PFSK-1 (cell line): ENCODE measurements around the gene ADAMTS2.

Source experiments
- FOXP2 ChIP-seq: optimal IDR thresholded peaks from 2 replicates; pipeline ENCODE3; 2011; ENCODE audit warnings: borderline replicate concordance, control low read depth, inconsistent platforms; ENCODE audit not compliant: insufficient read depth; ENCODE audit errors: extremely low read length, extremely low read depth
- POLR2AphosphoS5 ChIP-seq: IDR thresholded peaks from 2 replicates; pipeline ENCODE4 v1.6.1; 2012; ENCODE audit warnings: low read depth, mild to moderate bottlenecking, control low read depth, low read length, moderate library complexity
- SIN3A ChIP-seq: IDR thresholded peaks from 2 replicates; pipeline ENCODE4 v1.6.1; 2012; ENCODE audit warnings: mild to moderate bottlenecking, low read length, moderate library complexity, borderline replicate concordance; ENCODE audit not compliant: insufficient read depth
- TAF1 ChIP-seq: IDR thresholded peaks from 2 replicates; pipeline ENCODE4 v1.6.1; 2012; ENCODE audit warnings: low read length, control low read depth, borderline replicate concordance; ENCODE audit not compliant: insufficient read depth
- TF ChIP-seq, protein P1 (sequence below), 2 experiments: IDR thresholded peaks; 2 replicates each; pipeline versions ENCODE4 v1.6.1 to v1.8.0; 2011 to 2012; ENCODE audit warnings: low read depth in 2 of 2, low read length in 2 of 2, control low read depth in 1 of 2, inconsistent platforms in 1 of 2, mild to moderate bottlenecking in 1 of 2, moderate library complexity in 1 of 2; ENCODE audit not compliant: insufficient read depth in 1 of 2

Gene ADAMTS2

DNA sequence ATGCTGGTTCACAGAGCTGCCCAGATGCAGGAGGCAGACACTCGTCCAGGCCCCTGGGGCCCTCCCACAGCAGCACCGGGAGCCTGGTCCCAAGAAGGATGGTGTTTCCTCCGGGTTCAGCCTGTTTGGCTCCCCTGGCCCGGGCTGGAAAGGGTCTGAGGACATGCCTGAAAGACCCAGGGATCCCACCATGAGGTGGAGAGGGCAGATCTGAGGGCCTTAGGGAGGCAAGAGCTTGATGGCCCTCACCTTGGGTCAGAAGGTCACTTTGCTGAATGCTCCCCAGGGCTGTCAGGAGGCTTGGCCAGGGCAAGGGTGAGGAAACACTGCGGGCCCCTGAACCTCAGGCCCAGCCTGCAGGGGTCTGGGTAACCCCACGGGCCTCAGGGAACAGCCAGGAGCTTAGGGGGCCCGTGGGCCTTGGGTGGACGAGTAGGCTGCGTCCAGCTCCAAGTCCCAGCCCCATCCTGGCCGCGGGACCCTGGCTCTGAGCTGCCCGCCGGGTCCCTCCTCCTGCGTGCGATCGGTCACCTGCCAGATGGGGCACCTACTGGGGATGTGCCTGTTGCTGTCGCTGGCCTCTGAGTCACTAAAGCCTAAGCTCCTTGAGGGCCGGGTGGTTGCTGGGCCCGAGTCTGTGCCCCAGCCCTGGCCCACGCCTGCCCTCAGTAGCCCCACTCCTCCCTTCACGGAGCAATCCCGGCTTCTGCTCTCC, 178.9 kb downstream of the ADAMTS2 start:
- TF ChIP-seq, protein P1, sequence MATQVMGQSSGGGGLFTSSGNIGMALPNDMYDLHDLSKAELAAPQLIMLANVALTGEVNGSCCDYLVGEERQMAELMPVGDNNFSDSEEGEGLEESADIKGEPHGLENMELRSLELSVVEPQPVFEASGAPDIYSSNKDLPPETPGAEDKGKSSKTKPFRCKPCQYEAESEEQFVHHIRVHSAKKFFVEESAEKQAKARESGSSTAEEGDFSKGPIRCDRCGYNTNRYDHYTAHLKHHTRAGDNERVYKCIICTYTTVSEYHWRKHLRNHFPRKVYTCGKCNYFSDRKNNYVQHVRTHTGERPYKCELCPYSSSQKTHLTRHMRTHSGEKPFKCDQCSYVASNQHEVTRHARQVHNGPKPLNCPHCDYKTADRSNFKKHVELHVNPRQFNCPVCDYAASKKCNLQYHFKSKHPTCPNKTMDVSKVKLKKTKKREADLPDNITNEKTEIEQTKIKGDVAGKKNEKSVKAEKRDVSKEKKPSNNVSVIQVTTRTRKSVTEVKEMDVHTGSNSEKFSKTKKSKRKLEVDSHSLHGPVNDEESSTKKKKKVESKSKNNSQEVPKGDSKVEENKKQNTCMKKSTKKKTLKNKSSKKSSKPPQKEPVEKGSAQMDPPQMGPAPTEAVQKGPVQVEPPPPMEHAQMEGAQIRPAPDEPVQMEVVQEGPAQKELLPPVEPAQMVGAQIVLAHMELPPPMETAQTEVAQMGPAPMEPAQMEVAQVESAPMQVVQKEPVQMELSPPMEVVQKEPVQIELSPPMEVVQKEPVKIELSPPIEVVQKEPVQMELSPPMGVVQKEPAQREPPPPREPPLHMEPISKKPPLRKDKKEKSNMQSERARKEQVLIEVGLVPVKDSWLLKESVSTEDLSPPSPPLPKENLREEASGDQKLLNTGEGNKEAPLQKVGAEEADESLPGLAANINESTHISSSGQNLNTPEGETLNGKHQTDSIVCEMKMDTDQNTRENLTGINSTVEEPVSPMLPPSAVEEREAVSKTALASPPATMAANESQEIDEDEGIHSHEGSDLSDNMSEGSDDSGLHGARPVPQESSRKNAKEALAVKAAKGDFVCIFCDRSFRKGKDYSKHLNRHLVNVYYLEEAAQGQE (IDR thresholded peaks at IDR 0.05; ENCODE audit: insufficient read depth in 1 of 2, low read depth in 2 of 2, low read length in 2 of 2) = no peak
- no peak for TF ChIP-seq POLR2AphosphoS5
- no peak for TF ChIP-seq TAF1
- no peak for TF ChIP-seq FOXP2
- no peak for TF ChIP-seq SIN3A

DNA sequence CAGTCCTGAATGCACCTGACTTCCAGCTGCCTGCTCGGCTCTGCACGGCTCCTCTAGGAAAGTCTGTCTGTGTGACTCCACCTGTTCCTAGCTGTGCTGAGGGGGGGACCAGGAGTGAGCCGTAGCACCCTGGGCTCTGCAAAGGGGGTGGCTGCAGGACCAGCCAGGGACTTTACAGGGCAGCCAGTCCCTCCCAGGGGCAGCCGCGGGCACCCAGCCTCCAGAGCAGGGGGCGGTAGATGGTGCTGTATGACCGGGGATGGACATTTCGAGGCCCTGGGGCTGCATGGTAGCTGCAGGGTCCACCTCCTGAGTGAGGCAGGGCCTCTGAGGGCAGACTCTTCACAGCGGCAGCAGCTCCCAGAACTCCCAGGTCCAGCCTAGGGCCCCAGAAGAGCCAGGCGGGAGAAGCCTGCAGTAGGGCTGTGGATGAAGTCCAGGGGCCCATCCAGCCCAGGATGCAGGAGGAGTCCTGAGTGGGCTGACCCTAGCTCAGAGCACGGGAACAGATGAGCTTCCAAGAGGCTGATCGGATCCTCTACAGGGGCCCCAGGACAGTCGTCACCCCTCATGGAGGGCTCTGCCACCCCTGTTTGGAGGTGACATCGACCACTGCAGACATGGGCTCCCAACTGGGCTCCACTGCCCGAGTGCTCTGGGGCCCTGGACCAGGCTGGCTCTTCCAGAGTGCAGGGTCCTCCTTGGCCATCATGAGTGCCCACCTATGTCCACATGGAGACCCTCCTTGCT, 179.7 kb downstream of the ADAMTS2 start:
- TF ChIP-seq SIN3A (no peak), TAF1 (no peak)

DNA sequence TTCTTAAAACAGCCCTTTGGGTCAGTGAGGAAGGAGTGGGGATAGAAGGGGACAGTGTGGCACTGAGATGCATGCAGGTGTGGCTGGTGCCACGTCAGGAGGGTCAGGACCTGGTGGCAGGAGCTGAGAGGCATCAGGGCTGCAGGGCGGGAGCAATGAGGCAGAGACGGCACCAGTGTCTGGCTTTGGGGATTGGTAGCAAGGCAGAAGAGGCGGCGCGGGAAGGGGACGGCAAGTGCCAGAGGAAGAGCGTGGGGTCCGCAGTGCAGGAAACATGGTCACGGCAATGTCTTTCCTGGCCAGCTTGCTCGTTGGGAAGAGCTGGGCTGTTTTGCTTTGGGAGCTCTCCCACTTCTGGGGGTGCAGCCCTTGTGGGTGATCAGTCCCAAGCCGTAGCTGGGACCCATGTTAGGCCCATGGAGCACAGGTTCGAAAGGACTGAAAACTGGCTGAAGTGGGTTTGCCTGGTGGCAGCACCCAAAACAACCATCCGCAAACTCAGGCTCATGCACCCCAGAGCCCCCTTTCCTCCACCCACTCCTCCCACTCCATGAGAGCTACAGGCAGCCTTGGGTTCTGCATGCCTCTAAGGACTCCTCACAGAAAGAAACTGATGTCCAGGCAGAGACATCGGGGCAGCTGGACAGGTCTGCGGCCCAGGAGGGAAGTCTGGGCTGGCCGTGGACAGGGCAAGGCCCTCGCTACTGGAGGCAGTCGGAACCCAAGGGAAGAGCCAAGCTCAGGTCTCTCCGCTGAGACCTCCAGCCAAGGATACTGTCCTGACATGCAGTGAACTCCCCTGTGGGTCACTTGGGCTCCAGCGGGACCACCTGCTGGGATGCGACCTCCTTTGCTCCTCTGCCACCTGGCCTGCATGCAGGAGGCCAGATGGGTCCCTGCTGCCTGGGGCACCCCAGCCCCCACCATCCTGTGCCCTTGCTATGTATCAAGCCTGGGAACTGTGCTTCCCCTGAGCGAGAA, 180.6 kb downstream of the ADAMTS2 start:
- no peak for TF ChIP-seq POLR2AphosphoS5
- no peak for TF ChIP-seq SIN3A
- no peak for TF ChIP-seq FOXP2
- no peak for TF ChIP-seq TAF1
- TF ChIP-seq, protein P1 (IDR thresholded peaks at IDR 0.05; ENCODE audit: insufficient read depth in 1 of 2, low read depth in 2 of 2, low read length in 2 of 2) = no peak

DNA sequence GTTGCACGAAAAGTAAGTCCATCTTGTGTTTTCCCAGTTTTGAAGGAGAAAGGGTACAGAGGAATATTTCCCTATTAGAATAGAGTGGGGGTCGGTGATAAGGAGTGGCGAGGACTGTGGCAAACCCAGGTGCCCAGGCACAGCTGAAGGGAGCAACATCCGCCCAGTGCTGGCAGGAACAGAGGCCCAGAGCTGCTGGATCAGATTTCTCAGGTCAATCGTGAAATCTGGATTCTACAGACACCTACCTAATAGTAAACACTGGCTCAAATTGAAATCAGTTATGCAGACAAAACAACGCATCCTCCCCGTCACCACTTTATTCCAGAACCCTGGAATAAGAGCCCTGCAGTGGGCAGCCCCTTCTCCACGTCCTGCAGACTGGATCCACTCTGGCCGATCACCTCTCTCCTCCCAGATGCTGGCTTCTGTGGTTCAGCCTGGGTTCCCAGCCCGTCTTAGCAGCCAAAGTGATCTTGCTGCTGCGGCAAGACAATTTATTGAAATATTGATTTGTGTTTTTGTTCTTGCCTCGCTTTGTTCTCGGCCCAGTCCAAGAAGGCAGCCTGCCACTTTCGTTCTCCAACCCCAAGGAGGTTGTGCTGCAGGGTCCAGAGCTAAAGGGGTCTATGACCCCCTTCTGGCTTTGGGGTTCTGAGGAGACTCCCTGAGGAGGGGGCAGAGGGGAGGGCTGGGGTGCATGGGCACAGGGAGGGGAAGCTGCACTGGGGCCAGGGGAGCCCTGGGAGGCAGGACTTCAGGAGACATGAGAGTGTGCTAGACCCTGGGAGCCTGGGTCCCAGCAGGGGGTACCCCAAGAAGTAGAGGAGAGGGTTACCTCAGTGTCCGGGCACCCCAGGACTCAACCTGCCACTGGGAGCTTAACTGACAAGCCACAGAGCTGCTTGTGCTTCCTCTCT, 181.8 kb downstream of the ADAMTS2 start:
- TF ChIP-seq POLR2AphosphoS5 (no peak), FOXP2 (no peak), SIN3A (no peak)
- TF ChIP-seq, protein P1 (IDR thresholded peaks at IDR 0.05; ENCODE audit: insufficient read depth in 1 of 2, low read depth in 2 of 2, low read length in 2 of 2) = no peak
